Measurements from ENCODE around the gene ATP9B. TPM values are rescaled to one million over a fixed set of nuclear protein-coding genes. Genes with fewer than 3 reads are reported as not detected.

Gene ATP9B
- total RNA-seq, 2 donors from 2014 or later: 22.5 to 72.9 TPM

GRCh38 chr18:79178113-79178531 lies 108.9 kb downstream of the ATP9B start:
- H3K27me3 ChIP-seq (replicated peaks; ENCODE audit: insufficient read depth): no peaks in the 10 kb centered on the region
- no peak for ATAC-seq (ENCODE audit: insufficient number of reproducible peaks, low FRiP score, low read depth)
- no peak overlapping the region for H3K4me3 ChIP-seq
- no peaks in the 10 kb centered on the region for H3K9me3 ChIP-seq
- peaks cover 2% of the 10 kb centered on the region for H3K36me3 ChIP-seq
- H3K27ac ChIP-seq: no peak overlapping the region
- no peak for TF ChIP-seq CTCF (IDR thresholded peaks at IDR 0.05)
- H3K4me1 ChIP-seq (ENCODE audit: control insufficient read depth in 1 of 2, low read depth in 2 of 2): no peaks in the 10 kb centered on the region
- no peak for DNase-seq (ENCODE audit: low spot score)

- no peak for ATAC-seq (ENCODE audit: insufficient number of reproducible peaks, low FRiP score, low read depth)
Measured at GRCh38 chr18:79182047-79182713, 113.0 kb downstream of the ATP9B start.

GRCh38 chr18:79185648-79186047 lies 116.5 kb downstream of the ATP9B start:
- Histone ChIP-seq H3K36me3 (no peaks in the 10 kb centered on the region), H3K9me3 (no peaks in the 10 kb centered on the region), H3K4me1 (ENCODE audit: control insufficient read depth in 1 of 2, low read depth in 2 of 2) (no peaks in the 10 kb centered on the region), H3K27ac (no peak overlapping the region), H3K27me3 (replicated peaks; ENCODE audit: insufficient read depth) (no peaks in the 10 kb centered on the region), H3K4me3 (no peak overlapping the region)
- TF ChIP-seq CTCF (IDR thresholded peaks at IDR 0.05): no peak
- ATAC-seq (ENCODE audit: insufficient number of reproducible peaks, low FRiP score, low read depth): no peak
- DNase-seq (ENCODE audit: low spot score): no peak

More at GRCh38 chr18:79182047-79182713, 113.0 kb downstream of the ATP9B start:
- TF ChIP-seq CTCF (IDR thresholded peaks at IDR 0.05): no peak
- Histone ChIP-seq H3K4me1 (ENCODE audit: control insufficient read depth in 1 of 2, low read depth in 2 of 2) (no peaks in the 10 kb centered on the region), H3K36me3 (no peaks in the 10 kb centered on the region), H3K27ac (no peak overlapping the region), H3K9me3 (no peaks in the 10 kb centered on the region), H3K27me3 (replicated peaks; ENCODE audit: insufficient read depth) (no peaks in the 10 kb centered on the region), H3K4me3 (no peak overlapping the region)
- no peak for DNase-seq (ENCODE audit: low spot score)

GRCh38 chr18:79186649-79187048 lies 117.5 kb downstream of the ATP9B start:
- no peaks in the 10 kb centered on the region for H3K9me3 ChIP-seq
- H3K4me1 ChIP-seq (ENCODE audit: control insufficient read depth in 1 of 2, low read depth in 2 of 2): no peaks in the 10 kb centered on the region
- ATAC-seq (ENCODE audit: insufficient number of reproducible peaks, low FRiP score, low read depth): no peak
- no peak for DNase-seq (ENCODE audit: low spot score)
- H3K27me3 ChIP-seq (replicated peaks; ENCODE audit: insufficient read depth): no peaks in the 10 kb centered on the region
- no peak for TF ChIP-seq CTCF (IDR thresholded peaks at IDR 0.05)
- H3K36me3 ChIP-seq: no peaks in the 10 kb centered on the region
- no peak overlapping the region for H3K27ac ChIP-seq
- H3K4me3 ChIP-seq: no peak overlapping the region

- DNase-seq (ENCODE audit: low spot score): no peak
- Histone ChIP-seq H3K36me3 (no peaks in the 10 kb centered on the region), H3K4me1 (ENCODE audit: control insufficient read depth in 1 of 2, low read depth in 2 of 2) (no peaks in the 10 kb centered on the region), H3K27me3 (replicated peaks; ENCODE audit: insufficient read depth) (no peaks in the 10 kb centered on the region), H3K4me3 (no peak overlapping the region), H3K27ac (no peak overlapping the region), H3K9me3 (no peaks in the 10 kb centered on the region)
- no peak for TF ChIP-seq CTCF (IDR thresholded peaks at IDR 0.05)
- no peak for ATAC-seq (ENCODE audit: insufficient number of reproducible peaks, low FRiP score, low read depth)
Measured at GRCh38 chr18:79187532-79188277, 118.5 kb downstream of the ATP9B start.

Data from thoracic aorta (tissue), 2 donors.